Embryonic facial prominence (tissue), 1 donor: Measurements from ENCODE around the gene CTR9.
"Not testable (repeated sequence)": the region's sequence is repeated elsewhere in the genome, so short reads cannot be mapped to it uniquely, and the experiment has no call there.

Source experiments
- DNase-seq: peaks from one replicate; pipeline ENCODE4 v3.0.0-alpha.2; 2016; ENCODE audit errors: extremely low spot score

Gene CTR9

DNA sequence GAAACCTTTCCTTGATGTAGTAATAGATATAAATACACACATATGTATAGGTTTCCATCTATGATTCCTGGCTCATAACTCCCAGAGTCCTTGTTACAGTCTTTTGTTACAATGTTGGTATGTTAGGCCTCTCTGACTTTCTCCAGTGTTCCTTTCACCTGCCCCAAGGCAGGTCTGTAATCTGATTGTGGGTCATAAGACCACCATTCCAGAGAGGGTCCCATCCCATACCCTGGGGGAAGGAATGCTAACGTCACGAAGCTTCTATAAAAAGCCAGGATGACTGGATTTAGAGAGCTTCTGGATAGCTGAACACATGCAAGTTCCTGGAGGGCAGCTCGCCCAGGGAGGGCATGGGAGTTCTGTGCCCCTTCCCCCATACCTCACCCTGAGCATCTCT, 71.4 kb downstream of the CTR9 start:
- DNase-seq: not testable (repeated sequence)

GRCh38 chr11:10823152-10823579, 72.1 kb downstream of the CTR9 start:
- no peak for DNase-seq

DNA sequence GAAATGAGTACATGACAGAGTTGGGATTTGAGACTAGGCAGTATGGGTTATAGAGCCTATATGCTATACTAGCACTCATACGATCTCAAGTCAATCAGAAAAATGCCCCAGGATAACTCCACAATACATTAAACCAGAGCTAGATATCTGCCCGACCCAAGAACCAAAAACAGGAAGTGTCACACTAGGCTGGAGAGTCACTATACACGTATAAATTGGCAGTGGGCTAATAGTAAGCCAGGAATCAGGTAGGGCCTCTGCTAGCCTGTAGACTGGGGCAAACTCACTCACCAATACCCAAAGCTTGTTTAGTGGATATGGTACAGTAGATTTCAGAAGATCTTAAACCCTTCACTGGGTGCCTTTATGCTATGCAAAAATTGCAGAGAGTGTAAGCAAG, 73.8 kb downstream of the CTR9 start:
- no peak for DNase-seq

GRCh38 chr11:10828402-10828801, 77.4 kb downstream of the CTR9 start:
- DNase-seq: no peak

- DNase-seq: no peak
Observed at GRCh38 chr11:10829139-10829538, 78.1 kb downstream of the CTR9 start.
